C4-2B (cell line): ENCODE results near the gene IAH1.

Source experiments
- H3K27ac ChIP-seq: fragments of 450-650 bp; 2 replicates; pipeline ENCODE4 v1.5.1; 2017
- CTCF ChIP-seq: fragments of 450-650 bp; conservative IDR thresholded peaks from 2 replicates; pipeline ENCODE4 v1.5.1; 2017; ENCODE audit warnings: mild to moderate bottlenecking
- ZFX ChIP-seq: fragments of 450-650 bp; IDR thresholded peaks from 2 replicates; pipeline ENCODE4 v1.6.1; 2017

IAH1 gene

GRCh38 chr2:9462886-9463697, 11.3 kb upstream of the IAH1 start:
- H3K27ac ChIP-seq: no peak overlapping the region
- no peak for TF ChIP-seq ZFX
- no peak for TF ChIP-seq CTCF

GRCh38 chr2:9463698-9464034, 10.7 kb upstream of the IAH1 start:
- no peak overlapping the region for H3K27ac ChIP-seq
- TF ChIP-seq CTCF: no peak
- no peak for TF ChIP-seq ZFX

- TF ChIP-seq CTCF (no peak), ZFX (no peak)
- H3K27ac ChIP-seq: no peak overlapping the region
Observed at GRCh38 chr2:9465170-9465569, 9.2 kb upstream of the IAH1 start.

GRCh38 chr2:9466147-9466683, 8.1 kb upstream of the IAH1 start:
- H3K27ac ChIP-seq: no peak overlapping the region
- no peak for TF ChIP-seq CTCF
- TF ChIP-seq ZFX: no peak

GRCh38 chr2:9467687-9468086, 6.7 kb upstream of the IAH1 start:
- H3K27ac ChIP-seq: no peak overlapping the region
- TF ChIP-seq CTCF (no peak), ZFX (no peak)

- TF ChIP-seq CTCF (no peak), ZFX (no peak)
- no peak overlapping the region for H3K27ac ChIP-seq
Observed at GRCh38 chr2:9471206-9471605, 3.1 kb upstream of the IAH1 start.

GRCh38 chr2:9472511-9472910, 1.8 kb upstream of the IAH1 start:
- no peak for TF ChIP-seq CTCF
- no peak for TF ChIP-seq ZFX
- no peak overlapping the region for H3K27ac ChIP-seq
